ENCODE data around the gene SMAD6.

DNA sequence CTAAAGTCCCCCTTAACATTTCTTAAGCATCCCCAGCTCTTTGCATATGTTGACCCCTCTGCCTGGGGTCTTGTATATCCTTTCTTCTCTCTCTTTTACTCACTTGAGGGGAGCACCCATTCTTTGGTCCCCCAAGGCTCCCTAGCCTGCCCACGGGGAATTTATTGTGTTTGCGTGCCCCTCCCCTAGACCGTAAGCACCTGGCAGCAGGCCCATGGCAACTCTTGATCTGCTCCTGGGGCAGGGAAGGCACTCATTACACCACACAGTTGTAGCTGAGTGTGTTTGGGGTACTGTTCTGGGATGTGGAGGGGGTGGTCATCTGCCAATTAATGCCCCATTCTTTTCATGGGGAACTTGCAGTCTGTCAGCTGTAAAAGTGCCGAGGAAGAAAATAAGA is 27.3 kb upstream of the SMAD6 start:
- TF ChIP-seq, protein P1, sequence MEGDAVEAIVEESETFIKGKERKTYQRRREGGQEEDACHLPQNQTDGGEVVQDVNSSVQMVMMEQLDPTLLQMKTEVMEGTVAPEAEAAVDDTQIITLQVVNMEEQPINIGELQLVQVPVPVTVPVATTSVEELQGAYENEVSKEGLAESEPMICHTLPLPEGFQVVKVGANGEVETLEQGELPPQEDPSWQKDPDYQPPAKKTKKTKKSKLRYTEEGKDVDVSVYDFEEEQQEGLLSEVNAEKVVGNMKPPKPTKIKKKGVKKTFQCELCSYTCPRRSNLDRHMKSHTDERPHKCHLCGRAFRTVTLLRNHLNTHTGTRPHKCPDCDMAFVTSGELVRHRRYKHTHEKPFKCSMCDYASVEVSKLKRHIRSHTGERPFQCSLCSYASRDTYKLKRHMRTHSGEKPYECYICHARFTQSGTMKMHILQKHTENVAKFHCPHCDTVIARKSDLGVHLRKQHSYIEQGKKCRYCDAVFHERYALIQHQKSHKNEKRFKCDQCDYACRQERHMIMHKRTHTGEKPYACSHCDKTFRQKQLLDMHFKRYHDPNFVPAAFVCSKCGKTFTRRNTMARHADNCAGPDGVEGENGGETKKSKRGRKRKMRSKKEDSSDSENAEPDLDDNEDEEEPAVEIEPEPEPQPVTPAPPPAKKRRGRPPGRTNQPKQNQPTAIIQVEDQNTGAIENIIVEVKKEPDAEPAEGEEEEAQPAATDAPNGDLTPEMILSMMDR (IDR thresholded peaks at IDR 0.05; ENCODE audit: low read depth, low read length, poor library complexity, severe bottlenecking) = no peak
- TF ChIP-seq EZH2phosphoT487 (IDR thresholded peaks at IDR 0.05; ENCODE audit: borderline replicate concordance, low read length) = no peak

Measured in DOHH2 (cell line).